GM18870 (cell line): ENCODE measurements around the gene AUTS2.
A peak's percentile ranks its signal among the peaks of the same experiment; 100 is the strongest.

Experiments
- ATAC-seq: cut with Tn5 transposase; IDR thresholded peaks from one replicate; pipeline ENCODE4 v1.9.1; 2021; ENCODE audit warnings: moderate library complexity; ENCODE audit not compliant: unreplicated experiment

The AUTS2 gene

DNA sequence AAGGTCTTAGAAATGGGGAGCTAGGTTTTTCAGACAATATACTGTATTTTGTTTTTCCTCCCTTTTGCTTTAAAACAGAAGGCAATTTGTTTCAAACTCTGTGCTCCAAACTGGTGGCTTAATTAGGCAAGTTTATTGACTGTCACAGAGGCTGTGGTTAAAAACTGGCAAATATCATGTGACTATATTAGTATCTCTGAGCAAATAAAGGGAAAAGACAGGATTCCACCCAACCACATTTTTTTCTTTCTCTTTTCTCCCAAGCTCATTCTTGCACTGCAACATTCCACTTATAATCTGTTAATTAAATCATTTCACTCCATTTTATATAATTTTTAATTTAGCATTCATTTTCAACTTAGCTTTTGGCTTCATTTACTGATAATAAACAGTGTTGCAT, 615.8 kb downstream of the AUTS2 start:
- no peak for ATAC-seq

DNA sequence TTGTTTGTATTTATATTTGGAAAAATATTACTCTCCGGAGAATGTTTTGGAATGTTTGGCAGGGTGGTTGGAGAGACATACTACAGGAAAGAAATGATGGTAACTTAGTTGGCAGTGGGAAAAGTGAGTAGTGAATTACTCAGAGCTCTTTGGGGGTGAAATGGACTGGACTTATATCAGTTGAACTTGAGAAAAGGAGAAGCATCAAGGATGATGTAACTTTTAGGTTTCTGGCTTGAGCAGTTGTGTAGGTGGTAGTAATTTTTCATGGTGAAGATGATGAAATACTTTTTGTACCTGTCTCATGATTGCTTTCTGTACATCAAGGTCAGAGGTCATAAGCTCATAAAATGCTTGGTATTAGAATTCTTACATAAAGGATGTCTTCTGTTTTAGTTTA, 617.2 kb downstream of the AUTS2 start:
- no peak for ATAC-seq

DNA sequence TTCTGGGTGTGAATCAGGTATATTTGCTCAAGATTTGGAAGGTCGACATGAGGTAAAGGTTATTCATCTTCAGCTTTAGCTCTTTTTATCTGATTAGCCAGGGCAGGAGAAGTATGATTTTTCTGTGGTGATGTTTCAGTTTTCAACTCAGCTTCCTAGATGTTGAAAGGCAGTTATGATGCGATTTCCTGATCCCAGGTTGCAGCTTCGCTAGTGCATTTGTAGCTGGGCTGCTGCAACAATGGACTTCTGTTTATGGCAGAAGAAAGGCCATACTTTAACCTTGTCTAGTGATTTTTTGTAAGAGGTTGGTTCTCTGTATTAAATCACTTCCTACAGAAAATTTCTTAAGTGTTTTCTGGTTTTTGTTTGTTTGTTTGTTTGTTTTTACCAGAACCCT, 619.3 kb downstream of the AUTS2 start:
- no peak for ATAC-seq

DNA sequence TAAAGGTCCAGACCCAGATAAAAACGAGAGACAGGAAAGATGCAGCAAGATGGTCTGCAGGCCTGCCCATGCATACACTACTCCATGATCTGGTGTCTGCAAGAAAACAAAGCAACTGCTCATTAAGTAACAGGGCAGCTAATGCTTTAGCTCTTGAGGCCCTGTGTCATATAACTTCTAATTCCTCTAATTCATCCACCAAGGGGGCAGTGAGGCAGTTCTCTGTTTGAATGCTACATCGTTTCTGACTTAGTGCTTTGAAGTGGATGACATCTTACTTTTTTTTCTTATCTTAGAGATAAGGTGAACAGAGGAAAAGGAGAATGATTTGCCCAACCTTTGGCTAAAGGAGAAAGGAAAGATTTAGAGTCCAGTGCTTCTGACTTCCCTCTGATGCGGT, 619.7 kb downstream of the AUTS2 start:
- no peak for ATAC-seq

DNA sequence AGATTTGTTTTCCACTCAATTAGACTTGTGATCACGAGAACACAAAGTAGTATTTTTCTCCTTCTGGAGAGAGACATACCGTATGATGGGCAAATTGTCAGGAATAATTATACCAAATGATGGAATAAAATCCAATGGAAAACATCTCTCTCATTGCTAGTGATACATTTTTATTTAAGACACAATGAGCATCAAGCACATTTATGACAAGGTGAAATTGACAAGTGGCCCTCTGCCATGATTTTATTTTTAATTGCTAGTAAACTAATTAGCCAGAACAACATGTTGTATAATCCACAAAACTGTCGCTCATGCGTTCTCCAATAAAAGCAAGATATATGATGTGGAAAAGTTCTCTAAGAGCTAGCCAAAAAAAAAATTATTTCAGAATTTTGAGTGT, 620.8 kb downstream of the AUTS2 start:
- no peak for ATAC-seq

DNA sequence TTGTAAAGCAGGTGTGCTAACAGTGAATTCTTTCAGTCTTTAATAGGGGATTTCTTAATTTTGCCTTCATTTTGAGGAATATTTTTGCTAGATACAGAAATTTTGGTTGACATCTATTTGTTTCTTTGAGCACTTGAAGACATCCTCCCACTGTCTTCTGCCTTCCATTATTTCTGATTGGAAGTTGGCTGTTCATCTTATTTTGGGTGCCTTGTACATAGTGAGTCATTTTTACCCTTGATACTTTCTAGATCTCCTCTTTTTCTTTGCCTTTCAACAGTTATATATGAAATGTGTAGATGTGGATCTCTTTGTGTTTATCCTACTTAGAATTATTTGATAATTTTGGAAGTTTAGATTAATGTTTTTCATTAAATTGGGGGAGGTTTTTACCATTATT, 631.0 kb downstream of the AUTS2 start:
- no peak for ATAC-seq

DNA sequence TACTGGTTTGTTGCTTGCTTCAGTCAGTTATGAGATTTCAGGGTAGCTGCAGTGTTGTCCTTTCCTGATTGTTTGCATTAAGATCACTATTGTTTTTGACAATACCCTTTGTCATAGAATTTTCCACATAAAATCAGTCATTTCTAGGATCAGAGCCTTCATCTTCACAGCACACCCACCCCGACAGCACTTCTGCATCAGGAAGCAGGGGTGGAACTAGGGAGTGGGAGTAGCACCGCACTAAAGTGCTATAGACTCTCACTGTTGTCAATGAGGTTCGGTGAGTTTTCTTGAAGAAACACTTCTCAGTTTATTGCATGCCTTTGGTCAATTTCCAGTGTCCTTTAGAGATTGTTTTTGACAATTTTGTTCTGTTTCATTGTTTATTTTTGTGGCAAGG, 632.5 kb downstream of the AUTS2 start:
- no peak for ATAC-seq

DNA sequence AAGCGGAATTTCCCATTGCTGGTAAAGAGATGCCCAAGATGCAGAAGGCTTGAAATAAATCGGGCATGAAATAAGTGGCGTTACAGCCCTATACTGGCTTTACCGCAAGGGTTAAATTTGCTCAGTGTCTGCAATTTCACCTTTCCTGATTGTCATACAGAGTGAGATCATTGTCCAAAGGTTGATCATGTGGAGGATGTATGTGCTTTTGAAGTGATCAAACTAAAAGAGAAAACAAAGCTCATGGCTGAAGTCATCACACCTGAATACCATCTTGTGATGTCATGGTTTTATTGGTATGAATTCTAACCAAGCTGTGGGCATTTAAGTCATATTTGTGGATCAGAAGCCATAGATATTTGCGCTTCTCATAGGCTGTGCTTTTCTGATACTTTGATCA, 635.5 kb downstream of the AUTS2 start:
- no peak for ATAC-seq

DNA sequence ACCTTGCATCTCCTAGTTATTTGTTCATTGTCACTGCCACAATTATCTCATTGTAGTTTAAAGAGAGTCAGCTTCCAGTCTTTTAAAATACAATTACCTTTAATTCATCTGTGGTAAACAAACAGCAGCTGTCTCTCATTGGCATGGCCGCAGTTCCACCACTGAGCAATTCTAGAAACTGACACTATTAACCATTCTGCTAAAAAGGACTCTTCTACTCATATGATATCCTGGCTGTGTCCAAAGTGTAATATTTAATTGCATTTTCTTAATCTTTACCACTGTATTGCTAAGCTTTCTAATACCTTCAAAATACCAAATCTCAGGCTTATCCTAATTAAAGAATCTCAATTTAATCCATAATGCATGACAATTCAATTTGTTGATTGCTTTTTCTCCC, 639.0 kb downstream of the AUTS2 start:
- ATAC-seq = no peak

DNA sequence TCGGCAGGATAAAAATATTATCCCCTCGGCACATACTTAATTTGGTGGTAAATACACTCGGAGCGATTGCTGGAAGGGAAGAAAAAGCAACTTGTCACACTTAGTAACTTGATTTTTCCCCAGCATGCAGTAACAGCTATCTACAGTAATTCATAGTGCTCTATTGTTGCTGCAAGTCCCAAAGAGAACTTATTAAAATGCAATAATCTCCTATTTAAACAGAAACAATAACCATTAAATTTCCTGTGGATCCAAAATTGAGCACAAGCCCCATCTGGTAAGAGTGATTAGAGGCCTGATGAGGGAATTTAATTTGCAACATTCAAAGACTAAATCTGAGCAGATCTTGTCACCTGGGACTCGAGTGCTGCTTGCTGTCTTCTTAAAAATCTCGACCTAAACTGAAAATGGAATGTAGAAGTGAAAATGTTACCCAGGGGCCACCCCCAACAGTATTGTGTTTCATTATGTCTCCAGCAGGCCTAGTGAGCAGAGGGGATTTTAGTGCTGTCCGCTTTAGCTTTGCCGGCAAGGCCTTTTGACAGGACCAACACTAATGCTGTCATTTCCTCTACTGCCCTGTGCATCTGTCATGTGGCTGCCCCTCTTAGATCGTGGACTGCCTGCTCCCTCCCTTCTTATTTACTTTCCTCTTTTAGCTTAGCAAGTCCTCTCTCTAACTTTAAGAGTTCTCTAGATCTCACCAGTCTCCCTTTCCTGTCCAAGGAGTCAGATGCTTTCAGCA, 639.7 kb downstream of the AUTS2 start:
- ATAC-seq = peak; percentile 100

DNA sequence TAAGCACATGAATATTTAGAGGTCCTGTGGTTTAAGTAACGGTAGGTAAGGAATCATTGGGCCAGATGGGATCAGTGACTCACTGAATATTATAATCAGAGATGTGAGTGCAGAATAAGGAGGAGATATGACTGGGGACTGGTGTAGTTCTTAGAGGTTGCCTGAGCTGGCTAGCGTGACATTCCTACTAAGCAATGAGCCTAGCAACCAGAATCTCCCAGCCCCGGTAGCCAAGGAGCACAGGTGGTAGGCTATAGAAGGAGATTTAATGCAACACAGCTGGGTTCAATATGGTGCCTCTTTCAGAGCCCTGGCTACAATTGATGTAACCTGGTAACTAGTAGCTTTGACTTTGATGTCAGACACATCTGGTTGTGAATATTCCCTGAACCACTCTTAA, 641.6 kb downstream of the AUTS2 start:
- no peak for ATAC-seq

DNA sequence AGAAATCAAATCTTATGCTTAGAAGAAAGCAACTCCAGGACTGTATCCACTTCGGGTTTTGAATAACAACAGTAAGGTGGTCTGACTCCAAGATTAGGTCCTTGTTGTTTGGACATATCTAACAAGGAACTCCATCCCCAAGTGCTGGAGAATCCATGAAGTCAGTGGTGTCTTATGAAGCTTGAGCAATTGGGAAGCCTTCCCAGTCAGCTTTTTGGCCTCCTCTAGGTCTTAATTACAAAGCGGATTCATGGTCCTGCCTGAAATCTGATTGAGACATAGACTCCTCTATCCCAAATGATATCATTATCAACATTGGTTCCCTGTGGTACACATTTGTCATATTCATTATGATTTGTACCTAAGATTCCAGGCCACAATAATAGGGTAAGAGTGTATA, 642.6 kb downstream of the AUTS2 start:
- no peak for ATAC-seq

DNA sequence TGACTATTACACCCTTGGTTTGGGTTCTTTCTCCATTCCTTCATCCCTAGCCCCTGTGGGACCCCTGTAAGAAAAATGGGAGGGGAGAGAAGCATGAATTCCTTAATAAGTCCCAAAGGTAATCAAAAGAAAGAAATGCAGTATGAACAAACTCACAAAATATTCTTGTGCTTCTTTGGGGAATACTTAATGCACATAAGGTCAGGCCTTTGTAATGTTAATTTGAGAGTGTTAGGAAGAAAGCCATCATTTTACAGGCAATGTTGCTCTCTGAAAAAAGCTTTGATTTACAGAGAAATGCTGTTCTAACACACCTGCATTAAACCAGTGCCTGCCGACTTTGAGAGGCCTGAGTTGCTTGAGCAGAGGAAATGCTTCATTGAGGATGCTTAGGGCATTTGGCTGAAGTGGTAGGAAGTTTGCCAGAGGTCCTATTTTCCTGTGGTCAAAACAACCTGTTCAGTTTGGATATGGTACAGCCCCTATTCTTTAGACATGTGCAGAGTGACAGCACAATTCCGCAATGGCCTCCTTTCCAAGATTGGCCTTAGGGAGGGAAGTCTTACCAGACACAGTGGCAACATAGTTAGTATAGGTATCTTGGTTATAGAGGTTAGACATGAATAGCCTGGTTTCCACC, 643.4 kb downstream of the AUTS2 start:
- no peak for ATAC-seq

DNA sequence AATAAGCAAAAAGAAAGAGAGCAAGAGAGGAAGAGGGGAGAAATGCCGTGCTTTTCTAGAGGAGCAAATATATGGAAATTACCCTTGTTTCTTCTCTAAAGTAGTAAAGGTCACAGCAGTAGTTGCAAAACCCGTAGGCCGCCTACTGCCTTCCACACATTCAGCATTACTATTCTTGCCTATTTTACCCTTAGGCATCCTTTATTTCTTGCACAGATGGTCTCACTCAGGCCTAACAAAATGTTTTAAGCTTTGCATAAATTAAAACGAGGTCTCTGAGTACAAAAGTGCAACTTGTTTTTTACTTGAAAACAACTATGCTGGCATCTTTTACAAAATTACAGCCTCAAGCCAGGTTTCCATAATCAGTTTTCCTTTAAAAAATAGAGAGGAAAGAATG, 644.6 kb downstream of the AUTS2 start:
- no peak for ATAC-seq

DNA sequence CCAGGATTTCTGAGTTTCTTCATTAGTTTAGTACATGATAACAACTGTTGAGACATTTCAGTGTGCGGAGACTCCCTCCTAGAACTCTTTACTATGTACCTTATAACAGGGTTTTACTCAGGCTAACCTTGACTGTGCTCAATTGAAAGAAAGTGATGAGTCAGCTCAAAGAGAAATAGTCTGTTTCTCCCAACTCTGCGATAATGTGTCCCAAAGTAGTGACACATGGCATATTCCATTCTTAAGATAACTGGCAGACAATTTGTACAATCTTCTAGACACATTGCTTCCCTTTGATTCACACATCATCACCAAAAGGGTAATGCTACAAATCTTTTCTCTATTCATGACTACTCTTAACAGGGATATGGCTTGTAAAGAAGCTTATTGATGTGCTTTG, 645.2 kb downstream of the AUTS2 start:
- ATAC-seq = no peak

DNA sequence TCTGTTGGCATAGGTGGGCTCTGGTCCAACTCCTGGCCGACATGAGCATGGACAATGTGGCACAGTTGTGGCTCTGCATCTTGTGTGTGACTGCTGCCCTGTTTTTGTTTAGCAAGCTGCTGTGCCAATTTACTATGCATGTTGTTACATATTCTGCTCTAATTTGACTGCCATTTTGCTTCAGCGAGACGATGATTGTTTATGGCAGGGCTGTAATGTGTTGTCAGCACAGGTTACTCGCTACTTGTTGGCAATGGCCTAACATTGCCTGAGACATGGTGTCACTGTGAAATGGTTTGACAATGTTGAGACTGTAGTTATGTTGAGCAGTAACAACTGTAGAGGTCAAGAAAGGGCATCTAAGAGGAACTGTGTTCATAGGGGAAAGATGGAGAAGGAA, 659.6 kb downstream of the AUTS2 start:
- no peak for ATAC-seq

DNA sequence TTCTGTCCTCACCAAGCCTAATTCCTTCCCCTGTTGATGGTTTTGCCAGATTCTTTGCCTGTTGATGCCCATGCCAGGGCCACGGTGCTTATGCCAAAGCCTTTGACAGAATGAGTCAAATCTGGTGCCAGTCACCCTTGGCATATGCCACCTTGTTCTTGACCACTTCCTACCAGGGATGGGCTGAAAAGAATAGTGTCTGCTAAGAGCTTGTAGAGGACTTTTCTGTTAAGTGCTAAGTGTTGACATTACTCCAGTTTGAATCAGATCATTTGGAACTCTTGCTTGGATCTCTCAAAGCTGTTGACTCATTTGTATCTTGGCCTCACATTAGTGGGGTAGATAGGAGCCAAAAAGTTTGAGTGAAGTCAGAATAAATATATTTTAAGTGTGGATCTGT, 661.2 kb downstream of the AUTS2 start:
- no peak for ATAC-seq

DNA sequence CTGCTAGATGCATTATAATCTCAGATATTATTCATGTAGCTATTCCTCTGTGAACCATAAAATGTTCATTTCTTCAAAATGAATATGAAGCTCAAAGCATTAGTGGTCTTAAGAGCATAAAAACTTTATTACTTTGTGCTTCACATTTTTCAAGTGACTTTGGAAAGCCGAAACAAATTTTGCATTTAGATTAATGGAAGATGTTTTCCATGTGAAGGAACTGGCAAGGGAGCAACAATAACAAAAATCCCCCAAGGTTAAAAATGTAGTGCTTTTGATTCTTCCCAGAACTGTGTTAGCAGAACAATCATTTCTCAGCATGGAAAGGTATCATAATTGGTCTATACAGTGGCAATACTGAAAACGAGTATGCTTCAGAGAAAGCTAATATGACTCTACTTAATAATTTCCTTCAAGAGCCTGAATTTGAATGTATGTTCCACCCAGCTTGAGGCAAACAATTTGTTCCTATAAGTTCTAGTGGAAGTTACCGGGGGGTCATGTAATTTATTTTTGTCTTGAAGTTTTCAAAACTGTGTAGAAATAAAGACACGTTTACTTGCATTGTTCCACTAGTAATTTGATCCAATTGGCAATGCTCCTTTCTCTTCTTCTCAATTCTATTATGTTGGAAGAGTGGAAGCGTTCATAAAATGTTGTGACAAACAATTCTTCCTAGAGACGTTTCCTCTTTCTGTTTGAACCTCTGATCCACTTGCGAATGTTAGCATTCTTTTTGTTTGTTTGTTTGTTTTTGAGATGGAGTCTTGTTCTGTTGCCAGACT, 665.4 kb downstream of the AUTS2 start:
- no peak for ATAC-seq

DNA sequence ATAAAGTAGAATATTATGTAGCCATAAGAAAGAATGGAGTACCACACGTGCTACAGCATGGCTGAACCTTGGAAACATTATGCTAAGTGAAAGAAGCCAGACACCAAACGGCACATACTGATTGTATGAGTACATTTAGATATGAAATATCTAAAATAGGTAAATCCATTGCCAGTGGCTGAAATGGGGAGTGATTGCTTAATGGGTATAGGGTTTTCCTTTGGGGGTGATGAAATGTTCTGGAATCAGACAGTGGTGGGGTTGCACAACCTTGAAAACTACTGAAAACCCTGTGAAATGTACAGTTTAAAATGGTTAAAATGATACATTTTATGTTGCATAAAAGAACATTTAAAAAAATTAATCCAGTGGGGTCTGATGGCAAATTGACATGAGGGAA, 667.9 kb downstream of the AUTS2 start:
- no peak for ATAC-seq

DNA sequence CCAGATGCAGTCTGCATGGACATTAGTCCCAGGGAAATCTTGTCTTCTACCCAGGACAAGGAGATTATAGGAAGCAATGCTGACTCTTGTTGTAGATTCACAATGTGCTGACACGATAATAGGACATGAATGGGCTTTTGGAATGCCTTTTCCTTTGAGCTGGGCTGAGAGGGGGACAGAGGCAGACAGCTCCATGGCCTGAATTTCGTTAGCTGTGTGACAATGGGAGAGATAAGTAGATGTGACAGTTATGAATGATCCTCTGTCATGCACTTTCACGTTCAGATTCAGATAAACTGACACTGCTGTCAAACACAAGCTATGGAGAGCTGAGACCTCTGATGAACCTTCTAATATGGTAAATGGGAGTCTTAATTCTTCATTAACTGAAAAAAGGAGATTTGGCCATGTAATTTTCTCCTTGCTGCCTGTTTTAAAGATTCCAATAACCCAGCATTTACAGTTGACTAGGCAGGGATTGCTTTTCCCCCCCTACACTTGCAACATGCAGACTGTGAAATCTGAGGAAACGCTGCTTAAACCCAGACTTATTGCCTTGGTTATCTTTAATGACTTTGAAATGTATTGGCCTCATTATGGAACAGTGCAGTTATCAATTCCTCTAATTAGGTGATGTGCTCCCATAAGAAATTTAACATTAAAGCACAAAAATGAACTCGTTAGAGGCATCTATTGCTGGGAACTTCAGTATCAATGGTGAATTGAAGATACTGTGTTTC, 669.3 kb downstream of the AUTS2 start:
- no peak for ATAC-seq

DNA sequence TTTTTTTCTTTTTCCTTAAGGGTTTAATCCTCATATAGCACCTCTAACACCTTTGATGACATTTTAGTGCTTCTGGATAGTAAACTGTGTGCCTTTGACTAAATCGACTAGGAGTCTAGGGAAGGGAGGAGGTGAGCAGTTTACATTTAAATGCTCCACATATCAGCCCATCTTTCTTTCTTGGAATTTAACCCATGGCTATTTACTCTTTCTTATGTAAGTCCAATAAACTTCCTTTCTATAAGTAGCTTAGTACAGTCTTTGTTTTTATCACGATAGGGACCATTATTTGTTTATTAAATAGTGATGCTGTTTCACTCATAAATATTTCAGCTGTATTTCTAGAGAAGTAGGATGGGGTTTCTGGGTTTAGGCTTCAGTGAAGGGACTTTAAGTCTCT, 669.9 kb downstream of the AUTS2 start:
- no peak for ATAC-seq
